Testis (tissue), 2 donors: ENCODE measurements around the gene NLRP10.

Experiments
- POLR2A ChIP-seq: fragments of 450-650 bp; IDR thresholded peaks from one replicate; pipeline ENCODE4 v1.6.1; 2017; ENCODE audit warnings: antibody characterized with exemption, mild to moderate bottlenecking, moderate library complexity
- TF ChIP-seq, protein P1 (sequence below), 3 experiments: fragments of 450-650 bp in 2 of 3; fragments of 200-600 bp in 1 of 3; sonication (generic) in 1 of 3; IDR thresholded peaks; one replicate each; pipeline ENCODE4 v1.5.1; 2016 to 2019; ENCODE audit warnings: antibody characterized with exemption in 3 of 3, mild to moderate bottlenecking in 2 of 3, moderate library complexity in 1 of 3

DNA sequence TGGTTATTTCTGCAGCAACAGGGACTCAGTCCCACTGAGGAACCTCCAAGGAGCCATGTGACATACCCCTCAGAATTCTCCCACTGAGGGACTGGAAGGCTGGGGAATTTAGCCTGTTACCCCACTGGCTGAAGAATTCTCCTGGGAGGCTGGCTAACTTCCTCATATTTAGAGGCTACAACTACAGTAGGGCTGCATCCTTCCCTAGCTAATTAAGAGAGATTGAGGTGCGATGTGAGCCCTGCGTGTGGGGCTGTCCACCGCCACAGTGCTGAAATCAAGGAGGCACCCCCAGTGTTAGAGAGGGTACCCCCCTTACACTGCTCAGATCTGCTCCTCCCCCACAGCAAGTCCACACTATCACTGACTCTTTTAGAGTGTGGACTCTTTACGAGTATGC, 43.0 kb upstream of the NLRP10 start:
- TF ChIP-seq POLR2A, result no peak
- TF ChIP-seq, protein P1, sequence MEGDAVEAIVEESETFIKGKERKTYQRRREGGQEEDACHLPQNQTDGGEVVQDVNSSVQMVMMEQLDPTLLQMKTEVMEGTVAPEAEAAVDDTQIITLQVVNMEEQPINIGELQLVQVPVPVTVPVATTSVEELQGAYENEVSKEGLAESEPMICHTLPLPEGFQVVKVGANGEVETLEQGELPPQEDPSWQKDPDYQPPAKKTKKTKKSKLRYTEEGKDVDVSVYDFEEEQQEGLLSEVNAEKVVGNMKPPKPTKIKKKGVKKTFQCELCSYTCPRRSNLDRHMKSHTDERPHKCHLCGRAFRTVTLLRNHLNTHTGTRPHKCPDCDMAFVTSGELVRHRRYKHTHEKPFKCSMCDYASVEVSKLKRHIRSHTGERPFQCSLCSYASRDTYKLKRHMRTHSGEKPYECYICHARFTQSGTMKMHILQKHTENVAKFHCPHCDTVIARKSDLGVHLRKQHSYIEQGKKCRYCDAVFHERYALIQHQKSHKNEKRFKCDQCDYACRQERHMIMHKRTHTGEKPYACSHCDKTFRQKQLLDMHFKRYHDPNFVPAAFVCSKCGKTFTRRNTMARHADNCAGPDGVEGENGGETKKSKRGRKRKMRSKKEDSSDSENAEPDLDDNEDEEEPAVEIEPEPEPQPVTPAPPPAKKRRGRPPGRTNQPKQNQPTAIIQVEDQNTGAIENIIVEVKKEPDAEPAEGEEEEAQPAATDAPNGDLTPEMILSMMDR (IDR thresholded peaks at IDR 0.05), result no peak
